Stimulated activated CD8-positive, alpha-beta memory T cell treated with anti-CD3 and anti-CD28 coated beads, Interleukin-15, amount 100 ng/mL, for 1 hour (primary cell): ENCODE data around the gene CGB1.
"Not testable (repeated sequence)": the region's sequence is repeated elsewhere in the genome, so short reads cannot be mapped to it uniquely, and the experiment has no call there.

Source experiments
- DNase-seq: peaks from one replicate; pipeline ENCODE4 v3.0.0-alpha.2; 2020; ENCODE audit warnings: low read depth

The CGB1 gene

DNA sequence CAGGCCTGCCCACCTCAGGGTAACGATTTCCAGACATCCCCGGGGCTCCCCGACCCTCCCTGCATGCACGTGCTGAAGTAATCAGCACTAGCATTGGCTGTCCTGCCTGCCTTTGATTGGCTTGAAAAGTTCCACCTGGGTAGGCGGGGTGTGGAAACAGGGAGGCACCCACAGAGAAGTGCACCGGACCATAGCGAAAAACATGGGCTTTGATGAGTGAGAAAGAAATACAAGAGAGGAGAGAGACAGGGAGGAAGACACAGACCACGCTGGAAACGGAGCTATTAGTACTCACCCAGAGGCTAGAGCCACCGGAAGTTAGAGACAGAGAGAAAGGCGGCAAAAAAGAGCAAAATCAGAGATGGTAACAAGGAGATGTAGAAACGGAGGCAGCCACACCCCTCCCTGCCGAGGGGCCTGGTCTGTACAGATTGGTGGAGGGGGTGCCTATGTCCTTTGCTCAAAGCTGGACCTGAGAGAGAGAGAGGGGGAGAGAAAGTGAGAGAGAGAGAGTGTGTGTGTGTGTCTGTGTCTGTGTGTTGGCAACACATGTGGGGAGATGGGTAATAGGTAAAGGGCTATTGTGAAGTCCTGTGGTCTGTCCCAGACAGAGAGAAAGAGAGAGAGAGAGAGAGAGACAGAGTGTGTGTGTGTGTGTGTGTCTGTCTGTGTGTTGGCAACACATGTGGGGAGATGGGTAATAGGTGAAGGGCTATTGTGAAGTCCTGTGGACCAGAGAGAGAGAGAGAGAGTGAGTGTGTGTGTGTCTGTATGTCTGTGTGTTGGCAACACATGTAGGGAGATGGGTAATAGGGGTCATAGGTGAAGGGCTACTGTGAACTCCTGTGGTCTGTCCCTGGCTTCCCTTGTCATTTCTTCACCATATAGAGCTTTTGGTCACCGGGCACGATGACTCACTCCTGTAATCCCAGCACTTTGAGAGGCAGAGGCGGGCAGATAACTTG, 15.5 kb downstream of the CGB1 start:
- no peak for DNase-seq

DNA sequence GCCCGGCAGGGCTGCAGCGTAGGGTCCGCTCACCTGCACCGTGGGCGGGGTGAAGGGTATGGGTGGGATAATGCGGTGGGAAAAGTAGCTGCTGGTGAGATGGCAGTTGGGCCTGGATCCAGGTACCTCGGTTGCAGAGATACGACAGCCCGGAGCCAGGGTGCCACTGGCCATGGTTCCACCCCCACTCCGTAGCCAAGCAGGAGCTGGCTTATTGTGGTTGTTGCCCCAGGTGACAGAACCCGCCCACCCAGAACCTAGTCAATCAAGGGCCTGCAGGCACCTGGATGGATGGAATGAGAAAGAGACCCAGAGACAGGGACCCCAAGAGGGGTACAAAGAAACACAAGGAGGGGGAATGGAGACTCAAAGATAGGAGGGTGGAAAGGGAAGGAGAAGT, 16.4 kb downstream of the CGB1 start:
- DNase-seq, result no peak

GRCh38 chr19:49019242-49019932, 17.3 kb downstream of the CGB1 start:
- peak; percentile 40 for DNase-seq

- DNase-seq, result not testable (repeated sequence)
Measured at GRCh38 chr19:49018388-49019241, 18.1 kb downstream of the CGB1 start.

GRCh38 chr19:49017666-49018351, 18.9 kb downstream of the CGB1 start:
- peak; percentile 44 for DNase-seq

DNA sequence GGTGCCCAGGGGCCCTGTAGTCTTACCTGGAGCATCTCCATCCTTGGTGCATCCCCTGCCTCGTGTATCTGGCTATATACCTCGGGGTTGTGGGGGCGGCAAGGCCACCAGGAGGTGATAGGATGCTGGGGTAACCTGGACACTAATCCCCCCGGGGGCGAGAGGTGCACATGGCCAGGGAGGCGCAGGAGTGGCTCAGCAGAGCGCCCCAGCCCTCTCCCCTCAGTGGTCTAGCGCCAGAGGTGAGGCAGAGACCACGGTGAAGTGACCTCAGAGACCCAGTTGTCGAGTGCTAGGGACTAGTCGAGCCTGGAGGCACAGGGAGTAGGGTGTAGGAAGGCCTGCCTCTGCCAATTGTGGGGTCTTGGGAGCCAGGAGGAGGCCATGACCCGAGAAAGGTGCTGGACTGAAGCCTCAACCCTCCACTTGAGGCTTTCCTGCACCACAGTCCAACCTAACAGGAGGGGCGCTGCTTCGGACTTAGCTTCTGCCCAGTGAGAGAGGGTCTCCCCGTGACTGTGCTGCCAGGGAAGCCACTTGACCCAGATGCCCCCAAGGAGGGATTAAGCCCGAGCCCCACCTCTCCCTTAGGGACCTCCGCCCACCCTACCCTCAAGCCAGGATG, 19.5 kb downstream of the CGB1 start, which contains the start of gene LHB:
LHB (minus strand) TSS at position 51 of the 625 bp plus-strand sequence; CDS start at position 41, 10 bp downstream.
- DNase-seq, result no peak

- no peak for DNase-seq
Measured at GRCh38 chr19:49016067-49016839, 20.4 kb downstream of the CGB1 start.

- no peak for DNase-seq
Measured at GRCh38 chr19:49014870-49015255, 21.8 kb downstream of the CGB1 start.

DNA sequence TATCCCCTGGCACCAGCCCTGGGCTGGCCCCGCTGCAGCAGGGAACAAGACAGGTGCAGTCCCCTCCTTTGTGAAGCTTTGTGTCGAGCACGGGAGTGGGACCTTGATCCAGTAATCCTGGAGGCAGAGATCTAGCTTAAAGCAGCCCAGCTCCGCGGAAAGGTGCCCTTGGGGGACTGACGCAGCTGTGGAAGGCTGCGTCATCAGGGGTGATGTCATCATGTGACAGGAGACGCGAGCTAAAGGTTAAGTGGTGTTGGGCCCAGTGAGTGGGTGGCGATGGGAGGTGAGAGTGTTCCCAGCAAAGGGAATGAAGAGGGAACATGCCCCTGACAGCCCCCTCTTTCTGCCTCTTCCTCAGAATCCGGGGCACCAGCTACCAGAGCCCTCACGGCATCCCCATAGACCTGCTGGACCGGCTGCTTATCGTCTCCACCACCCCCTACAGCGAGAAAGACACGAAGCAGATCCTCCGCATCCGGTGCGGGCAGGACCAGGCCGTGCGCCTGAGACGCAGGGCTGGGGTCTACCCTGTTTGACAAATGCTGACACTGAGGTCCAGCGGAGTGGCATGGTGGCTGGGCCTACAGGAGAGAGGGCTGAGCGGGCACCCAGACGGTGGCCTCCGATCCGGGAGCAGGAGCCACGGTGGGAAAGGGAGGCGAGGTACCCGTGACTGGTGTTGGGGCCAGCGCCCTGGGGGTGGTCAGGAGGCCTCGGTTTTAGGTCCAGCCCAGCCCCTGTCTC, 22.4 kb downstream of the CGB1 start:
- no peak for DNase-seq

DNA sequence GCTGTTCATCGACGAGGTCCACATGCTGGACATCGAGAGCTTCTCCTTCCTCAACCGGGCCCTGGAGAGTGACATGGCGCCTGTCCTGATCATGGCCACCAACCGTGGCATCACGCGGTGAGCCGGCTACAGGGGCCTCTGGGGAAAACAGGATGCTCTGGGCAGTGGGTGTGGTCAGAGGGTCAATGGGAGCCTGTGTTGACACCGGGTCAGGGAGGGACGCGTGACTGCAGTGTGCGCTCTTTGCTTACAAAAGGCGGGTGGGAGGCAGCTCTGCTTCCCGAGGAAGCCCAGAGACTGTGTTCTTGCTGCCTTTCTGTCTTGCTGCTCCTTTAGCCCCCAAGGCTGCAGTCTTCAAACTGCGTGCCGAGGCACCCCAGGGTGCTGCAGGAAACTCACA, 25.5 kb downstream of the CGB1 start:
- DNase-seq, result no peak

DNA sequence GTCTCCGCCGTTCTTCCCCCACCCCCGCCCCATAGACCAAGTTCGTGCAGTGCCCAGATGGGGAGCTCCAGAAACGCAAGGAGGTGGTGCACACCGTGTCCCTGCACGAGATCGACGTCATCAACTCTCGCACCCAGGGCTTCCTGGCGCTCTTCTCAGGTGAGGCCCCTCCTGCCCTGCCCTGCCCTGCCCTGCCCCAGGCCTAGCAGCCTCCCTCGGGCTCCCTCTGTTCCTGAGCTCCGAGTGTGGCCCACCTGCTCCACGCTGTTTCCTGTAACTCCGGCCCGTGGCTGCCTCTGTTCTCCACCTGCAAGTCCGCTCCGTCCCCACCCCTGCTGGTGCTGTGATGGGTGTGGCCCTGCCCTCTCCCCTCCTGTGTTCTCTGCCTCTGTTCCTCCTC, 26.2 kb downstream of the CGB1 start:
- no peak for DNase-seq

DNA sequence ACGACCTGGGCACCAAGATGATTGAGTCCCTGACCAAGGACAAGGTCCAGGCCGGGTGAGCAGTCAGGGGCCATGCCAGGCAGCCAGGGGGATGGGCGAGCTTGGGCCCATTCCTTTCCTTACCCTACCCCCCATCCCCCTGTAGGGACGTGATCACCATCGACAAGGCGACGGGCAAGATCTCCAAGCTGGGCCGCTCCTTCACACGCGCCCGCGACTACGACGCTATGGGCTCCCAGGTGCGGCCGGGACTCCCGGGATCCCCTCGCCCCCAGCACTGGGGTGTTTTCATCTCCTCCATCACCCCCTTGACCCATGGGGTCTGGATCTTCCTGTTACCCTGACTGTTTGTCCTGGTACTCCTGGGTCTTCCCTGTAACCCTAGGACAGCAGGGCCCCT, 26.9 kb downstream of the CGB1 start:
- no peak for DNase-seq

DNA sequence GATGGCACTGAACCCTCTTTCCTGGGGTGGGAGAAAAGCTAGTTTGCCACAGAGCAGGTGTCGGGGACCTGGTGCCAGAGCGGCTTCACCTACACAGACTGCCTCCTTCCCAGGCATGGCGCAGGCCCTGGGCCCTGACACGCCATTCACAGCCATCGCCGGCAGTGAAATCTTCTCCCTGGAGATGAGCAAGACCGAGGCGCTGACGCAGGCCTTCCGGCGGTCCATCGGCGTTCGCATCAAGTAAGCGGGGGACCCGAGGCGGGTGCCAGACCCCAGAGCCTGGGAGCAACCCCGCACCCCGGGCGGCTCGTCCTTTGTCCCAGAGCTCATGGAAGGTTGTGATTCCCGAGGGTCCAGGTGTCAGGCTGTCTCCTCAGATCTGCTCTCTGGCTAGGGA, 29.8 kb downstream of the CGB1 start:
- no peak for DNase-seq

- no peak for DNase-seq
Measured at GRCh38 chr19:49004964-49005614, 31.6 kb downstream of the CGB1 start.

DNA sequence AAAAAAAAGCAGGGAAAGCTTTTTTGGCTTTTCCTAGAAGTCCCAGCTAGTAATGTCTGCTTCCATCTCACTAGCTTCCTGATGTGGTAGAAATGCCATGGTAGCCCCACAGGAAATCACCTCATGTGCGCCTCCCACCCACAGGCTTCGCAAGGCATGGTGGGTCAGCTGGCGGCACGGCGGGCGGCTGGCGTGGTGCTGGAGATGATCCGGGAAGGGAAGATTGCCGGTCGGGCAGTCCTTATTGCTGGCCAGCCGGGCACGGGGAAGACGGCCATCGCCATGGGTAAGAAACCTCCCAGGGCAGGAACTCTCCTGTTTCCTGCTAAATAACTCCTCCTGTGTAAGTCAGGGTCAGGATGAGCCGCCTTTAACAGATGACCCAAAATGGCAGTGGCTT, 32.6 kb downstream of the CGB1 start:
- no peak for DNase-seq

- peak; percentile 32 for DNase-seq
Measured at GRCh38 chr19:48999481-49000325, 37.0 kb downstream of the CGB1 start.

DNA sequence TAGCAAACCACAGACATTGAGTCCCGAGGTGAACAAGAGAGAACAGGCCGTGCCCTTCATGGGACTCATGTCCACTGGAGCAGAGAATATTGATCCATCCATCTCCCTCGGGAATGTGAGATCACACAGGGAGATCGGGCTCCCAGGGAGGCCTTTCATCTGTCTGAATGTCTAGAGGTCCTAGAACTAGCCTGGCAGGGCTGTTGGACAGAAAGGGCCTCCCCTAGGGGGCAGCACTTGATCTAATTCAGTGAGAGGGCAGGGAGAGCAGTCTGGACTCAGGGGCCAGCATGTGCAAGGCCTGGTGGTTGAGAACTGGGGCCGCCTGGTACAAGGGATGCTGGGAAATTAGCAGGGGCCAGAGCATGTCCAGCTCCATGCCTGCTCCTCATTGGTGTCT, 38.7 kb downstream of the CGB1 start:
- DNase-seq, result no peak

DNA sequence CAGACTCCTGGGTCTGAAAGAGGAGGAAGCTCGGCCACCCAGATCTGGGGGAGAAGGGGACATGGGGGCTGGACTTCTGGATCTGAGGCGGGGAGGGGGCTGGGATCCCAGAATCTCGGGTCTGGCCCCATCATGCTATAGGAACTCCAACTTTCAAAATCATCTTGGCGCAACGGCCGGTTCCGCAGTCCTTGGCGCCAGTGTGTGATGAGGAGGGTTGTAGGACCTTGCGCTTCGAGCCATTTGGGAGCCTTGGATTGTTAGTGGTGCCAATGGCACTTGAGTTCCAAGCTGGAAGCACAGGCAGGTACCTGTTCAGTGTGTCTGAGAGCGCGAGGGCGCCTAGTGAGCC, 42.7 kb downstream of the CGB1 start:
- no peak for DNase-seq
